HG03135 (cell line): ENCODE data around the gene CHST15.

Experiments
- ATAC-seq: cut with Tn5 transposase; IDR thresholded peaks from one replicate; pipeline ENCODE4 v1.9.1; 2021; ENCODE audit warnings: mild to moderate bottlenecking, moderate library complexity; ENCODE audit not compliant: unreplicated experiment

CHST15 gene

GRCh38 chr10:124066781-124067714 is 26.4 kb downstream of the CHST15 start:
- no peak for ATAC-seq

- no peak for ATAC-seq
Observed at GRCh38 chr10:124066126-124066700, 27.2 kb downstream of the CHST15 start.

GRCh38 chr10:124065382-124066125 is 27.8 kb downstream of the CHST15 start:
- ATAC-seq, result no peak

DNA sequence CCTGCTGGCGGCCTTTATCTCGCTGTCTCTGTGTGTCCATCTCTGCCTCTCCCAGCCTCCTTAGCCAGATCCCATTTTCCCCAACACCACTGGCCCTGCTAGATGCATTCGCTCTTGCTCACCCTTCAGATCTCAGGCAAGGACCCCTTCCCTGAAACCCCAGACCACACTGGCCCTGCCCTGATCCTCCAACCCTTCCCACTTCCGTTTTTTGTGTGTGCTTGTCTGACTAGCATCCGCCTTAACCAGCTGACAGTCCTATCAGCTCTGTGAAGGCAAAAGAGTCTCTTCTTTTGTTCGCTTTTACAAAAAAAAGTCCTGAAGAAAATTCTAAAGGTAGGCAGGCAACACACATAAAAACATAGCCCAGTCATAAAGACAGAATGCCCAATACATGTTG is 28.7 kb downstream of the CHST15 start:
- ATAC-seq, result no peak

GRCh38 chr10:124063750-124064603 is 29.4 kb downstream of the CHST15 start:
- ATAC-seq, result no peak

DNA sequence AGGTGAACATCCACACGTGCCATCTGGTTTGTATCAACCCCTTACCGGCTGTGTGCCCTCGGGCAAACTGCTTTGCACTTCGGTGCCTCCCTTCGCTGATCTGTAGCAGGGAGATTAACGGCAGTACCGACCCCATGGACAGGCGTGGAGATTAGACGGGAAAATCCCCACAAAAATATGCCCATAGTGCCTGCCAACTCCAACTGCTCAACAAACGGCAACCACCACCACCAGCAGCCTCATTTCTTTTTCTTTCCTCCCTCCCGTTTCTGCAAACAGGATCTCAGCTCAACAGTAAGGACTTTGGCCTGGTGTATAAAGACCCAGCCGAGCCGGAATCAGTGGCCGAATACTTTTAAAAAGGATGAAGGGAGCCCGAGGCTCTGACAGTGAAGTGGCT is 31.0 kb downstream of the CHST15 start:
- ATAC-seq, result no peak

DNA sequence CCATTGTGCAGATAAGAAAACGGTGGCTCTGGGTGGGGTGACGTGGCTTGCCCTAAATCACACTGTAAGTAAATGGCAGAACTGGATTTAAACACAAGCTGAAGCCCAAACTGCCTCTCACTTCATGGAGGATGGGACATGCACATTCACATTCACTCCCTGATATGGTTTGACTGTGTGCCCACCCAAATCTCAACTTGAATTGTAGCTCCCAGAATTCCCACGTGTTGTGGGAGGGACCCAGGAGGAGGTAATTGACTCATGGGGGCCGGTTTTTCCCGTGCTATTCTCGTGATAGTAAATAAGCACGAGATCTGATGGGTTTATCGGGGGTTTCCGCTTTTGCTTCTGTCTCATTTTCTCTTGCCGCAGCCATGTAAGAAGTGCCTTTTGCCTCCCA is 32.4 kb downstream of the CHST15 start:
- ATAC-seq, result no peak

- no peak for ATAC-seq
Observed at GRCh38 chr10:124060148-124060720, 33.2 kb downstream of the CHST15 start.

DNA sequence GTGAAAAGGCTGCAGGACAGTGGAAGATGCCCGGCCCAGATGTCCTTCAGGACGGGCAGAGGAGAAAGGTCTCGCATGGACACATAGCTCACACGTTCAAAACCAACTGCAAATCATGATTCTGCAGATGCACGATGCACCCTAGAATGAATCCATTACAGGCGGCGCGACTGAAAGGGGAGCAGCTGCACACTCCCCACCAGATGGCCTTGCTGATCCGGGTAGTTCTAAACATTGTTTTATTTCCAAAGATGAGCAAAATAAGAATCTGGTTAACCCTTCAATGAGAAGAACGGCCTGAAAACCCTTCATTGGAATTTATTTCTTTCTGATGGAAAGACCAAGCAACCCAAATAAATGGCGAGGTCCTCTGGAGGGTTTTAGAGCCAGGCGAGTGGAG is 33.8 kb downstream of the CHST15 start:
- ATAC-seq, result no peak

GRCh38 chr10:124058346-124059003 is 34.9 kb downstream of the CHST15 start:
- ATAC-seq, result no peak

- no peak for ATAC-seq
Observed at GRCh38 chr10:124057601-124058000, 35.8 kb downstream of the CHST15 start.

GRCh38 chr10:124056337-124056980 is 36.9 kb downstream of the CHST15 start:
- ATAC-seq, result no peak

DNA sequence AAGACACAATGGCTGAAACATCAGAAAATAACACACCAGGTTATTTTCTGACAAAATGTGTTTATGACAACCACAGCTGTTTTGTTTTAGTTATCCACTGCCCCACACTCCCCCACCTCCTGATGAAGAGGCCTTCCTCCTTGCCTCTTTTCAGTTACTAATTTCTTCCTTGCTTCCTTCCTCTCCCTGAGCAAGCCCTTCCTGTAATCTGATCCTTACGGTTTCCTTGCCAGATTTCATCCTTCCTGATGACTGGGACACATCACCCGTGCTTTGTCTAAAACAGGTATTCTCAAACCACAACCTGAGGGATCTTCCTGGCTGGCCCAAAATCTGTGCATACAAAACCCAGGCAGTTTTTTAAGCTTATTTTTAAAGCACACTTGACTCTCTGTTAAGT is 39.4 kb downstream of the CHST15 start:
- ATAC-seq, result no peak

DNA sequence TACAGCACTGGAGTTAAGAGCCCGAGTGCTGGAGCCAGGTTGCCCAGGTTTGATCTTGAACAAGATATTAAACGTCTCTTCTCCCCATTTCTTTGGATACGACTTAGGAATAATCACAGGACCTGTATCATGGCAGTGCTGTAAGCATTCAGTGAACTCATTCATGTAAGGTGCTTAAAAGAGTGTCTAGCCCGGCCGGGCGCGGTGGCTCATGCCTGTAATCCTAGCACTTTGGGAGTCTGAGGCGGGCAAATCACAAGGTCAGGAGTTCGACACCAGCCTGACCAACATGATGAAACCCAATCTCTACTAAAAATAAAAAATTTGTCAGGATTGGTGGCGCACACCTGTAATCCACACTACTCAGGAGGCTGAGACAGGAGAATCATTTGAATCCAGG is 40.8 kb downstream of the CHST15 start:
- ATAC-seq, result no peak

DNA sequence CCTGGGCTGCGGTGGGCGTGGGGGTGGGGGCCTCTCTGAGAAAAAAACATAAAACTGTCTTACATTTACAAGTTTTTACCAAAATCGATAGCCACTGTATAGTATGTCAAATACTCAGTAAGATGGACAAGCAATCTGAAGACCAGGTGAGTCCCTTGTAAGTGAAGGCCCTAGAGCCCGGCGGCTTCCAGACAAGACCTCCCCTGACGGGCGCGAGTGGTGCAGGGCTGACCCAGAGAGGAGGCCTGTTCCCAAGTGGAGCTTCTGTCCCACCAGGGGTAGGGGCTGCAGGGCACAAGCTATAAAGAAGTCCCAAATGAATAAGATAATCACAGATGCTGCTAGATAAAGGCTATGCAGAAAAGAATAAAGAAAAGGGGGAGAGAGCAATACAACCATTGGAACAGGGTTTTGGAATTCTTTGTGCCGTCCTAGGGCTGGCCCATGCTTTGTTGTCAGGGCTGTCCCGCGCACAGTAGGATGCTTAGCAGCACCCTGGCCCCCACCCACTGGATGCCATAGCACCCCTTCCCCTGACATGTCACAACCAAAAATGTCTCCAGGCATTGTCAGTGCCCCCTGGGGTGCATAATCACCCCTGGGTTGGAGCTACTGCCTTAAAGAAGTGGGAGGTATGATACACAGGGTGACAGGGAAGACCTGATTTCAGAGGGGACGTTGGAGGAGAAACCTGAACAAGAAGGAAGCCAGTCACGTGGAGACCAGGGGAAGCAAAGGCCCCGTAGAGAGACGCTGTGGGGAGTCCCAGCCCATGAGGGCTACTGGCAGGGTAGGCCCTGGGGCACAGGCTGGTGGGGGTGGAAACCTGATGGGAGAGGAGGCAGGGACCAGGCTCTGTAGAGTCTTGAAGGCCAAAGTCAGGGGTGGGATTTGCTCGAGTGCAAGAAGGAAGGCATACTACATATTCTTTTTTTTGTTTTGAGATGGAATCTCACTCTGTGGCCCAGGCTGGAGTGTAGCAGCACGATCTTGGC is 43.1 kb downstream of the CHST15 start:
- no peak for ATAC-seq

GRCh38 chr10:124049484-124049883 is 43.9 kb downstream of the CHST15 start:
- ATAC-seq, result no peak

DNA sequence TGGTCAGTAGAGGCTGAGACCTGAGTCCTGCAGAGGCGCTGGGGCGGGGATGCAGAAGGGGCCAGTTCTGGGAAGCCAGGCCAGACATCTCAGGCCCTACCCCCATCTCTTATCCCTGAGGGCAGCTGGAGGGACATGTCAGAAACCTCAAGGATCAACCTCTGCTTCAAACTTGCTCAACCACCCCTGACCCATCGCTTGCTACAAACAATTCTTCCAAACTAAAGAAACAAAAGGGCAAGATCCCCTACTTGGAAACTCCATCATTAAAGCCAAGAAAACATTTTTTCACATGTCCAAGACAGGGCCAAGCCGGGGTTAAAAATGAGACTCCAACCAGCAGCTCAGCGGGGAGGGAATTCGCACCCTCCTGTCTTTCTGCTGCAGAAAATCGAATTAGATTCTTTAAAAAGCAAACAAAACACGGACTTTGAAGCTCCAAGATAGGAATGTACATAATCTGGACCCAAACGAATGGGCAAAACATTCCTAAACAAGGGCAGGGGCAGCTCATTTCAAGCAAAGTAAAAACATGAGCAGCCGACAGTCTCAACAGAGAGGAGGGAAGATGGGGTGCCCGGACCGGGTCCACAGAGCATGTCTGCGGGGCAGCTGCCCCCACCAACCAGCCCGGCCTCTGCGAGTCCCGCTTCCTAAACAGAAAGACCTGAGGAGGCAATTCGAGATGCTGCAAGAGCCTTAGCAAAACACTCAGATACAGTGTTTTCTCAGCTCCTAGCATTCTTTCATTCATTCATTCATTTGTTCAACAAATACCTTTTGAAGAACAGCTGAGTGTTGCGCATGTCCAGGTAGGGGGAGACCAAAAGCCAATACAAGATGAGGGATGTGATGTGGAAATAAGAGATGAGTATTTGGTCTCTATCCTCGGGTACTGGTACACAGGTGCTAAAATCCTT is 44.8 kb downstream of the CHST15 start:
- no peak for ATAC-seq
